ENCODE measurements around the gene CENPX. TPM values are rescaled to one million over a fixed set of nuclear protein-coding genes. Genes with fewer than 3 reads are reported as not detected.

CENPX gene
- total RNA-seq, 1 donor from 2014 or later = 43.8 TPM

- no peaks in the 10 kb centered on the region for H3K9me3 ChIP-seq
- H3K4me1 ChIP-seq = peaks cover 40% of the 10 kb centered on the region
- ATAC-seq = no peak
- DNase-seq = no peak
- intact Hi-C loops (cut with DNase I) = loop anchor here (5.0 kb wide), 1 partner anchor 137 kb away; no protein-coding TSS in a partner anchor
- no peaks in the 10 kb centered on the region for H3K27me3 ChIP-seq (ENCODE audit: low read depth)
- H3K27ac ChIP-seq = no peak overlapping the region
- no peak overlapping the region for H3K4me3 ChIP-seq
- H3K36me3 ChIP-seq = no peaks in the 10 kb centered on the region
- no peak for TF ChIP-seq CTCF (IDR thresholded peaks at IDR 0.05)
Observed at GRCh38 chr17:82025401-82026107, 2.9 kb upstream of the CENPX start.

DNA sequence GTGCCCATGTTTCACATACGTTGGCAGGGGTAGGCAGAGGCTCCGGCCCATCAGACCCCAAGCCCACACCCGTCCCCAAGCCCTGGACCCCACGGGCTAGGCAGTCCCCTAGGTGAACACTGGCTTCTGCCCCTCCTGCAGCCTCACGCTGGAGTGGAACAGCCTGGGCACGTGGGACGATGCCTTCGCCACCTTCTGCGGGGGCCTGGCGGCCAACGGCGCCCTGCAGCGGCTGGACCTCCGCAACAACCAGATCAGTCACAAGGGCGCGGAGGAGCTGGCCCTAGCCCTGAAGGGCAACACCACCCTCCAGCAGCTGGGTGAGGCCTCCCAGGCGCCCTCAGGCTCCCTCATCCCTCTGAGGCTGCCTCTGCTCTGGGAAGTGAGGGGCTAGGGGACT lies 2.2 kb upstream of the CENPX start:
- intact Hi-C loops (cut with DNase I) = loop anchor here (5.0 kb wide), 1 partner anchor 137 kb away; no protein-coding TSS in a partner anchor
- no peak overlapping the region for H3K27ac ChIP-seq
- no peaks in the 10 kb centered on the region for H3K36me3 ChIP-seq
- TF ChIP-seq CTCF (IDR thresholded peaks at IDR 0.05) = no peak
- no peaks in the 10 kb centered on the region for H3K9me3 ChIP-seq
- H3K4me1 ChIP-seq = peaks cover 37% of the 10 kb centered on the region
- H3K27me3 ChIP-seq (ENCODE audit: low read depth) = no peaks in the 10 kb centered on the region
- no peak overlapping the region for H3K4me3 ChIP-seq
- ATAC-seq (no peak), DNase-seq (no peak)

DNA sequence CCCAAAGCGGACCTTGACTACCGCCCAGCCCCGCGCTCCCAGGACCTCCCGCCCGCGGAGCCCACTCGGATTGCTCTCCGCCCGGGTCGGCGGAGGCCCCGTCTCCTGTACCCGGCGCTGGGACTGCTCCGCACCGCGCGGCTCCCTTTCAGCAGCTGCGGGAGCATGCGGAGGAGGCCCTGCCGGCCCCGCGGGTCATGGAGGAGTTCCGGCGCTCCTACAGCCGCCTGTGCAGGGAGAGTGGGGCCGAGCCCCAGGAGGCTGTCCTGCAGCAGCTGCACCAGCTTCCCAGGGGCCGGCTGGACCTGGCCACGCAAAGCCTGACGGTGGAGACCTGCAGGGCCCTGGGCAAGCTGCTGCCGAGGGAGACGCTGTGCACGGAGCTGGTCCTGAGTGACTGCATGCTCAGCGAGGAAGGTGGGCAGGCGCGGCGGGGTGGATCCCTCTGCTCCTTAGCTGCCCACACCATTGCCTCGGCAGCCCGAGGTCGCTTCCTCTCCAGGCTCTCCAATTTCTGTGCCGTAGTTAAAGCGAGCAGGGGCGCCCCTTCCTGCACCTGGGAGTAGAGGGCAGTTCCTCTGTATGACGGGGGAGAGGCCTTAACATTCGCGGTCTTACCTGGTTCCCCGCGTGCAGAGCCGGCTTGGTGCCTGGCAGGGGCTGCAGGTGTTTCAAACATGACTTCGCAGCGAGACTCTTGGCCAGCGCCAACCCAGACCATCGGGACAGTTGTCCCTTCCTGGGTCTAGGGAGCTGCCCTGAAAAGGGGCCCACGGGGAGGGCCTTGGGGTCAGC lies 966 bp upstream of the CENPX start:
- Histone ChIP-seq H3K4me1 (peaks cover 44% of the 10 kb centered on the region), H3K4me3 (peak overlapping the region; percentile 97), H3K27me3 (ENCODE audit: low read depth) (no peaks in the 10 kb centered on the region), H3K36me3 (no peaks in the 10 kb centered on the region), H3K27ac (peak overlapping the region; percentile 59), H3K9me3 (no peaks in the 10 kb centered on the region)
- intact Hi-C loops (cut with DNase I) = no loop called here
- DNase-seq (no peak), ATAC-seq (peak; percentile 0 to 4)
- no peak for TF ChIP-seq CTCF (IDR thresholded peaks at IDR 0.05)

DNA sequence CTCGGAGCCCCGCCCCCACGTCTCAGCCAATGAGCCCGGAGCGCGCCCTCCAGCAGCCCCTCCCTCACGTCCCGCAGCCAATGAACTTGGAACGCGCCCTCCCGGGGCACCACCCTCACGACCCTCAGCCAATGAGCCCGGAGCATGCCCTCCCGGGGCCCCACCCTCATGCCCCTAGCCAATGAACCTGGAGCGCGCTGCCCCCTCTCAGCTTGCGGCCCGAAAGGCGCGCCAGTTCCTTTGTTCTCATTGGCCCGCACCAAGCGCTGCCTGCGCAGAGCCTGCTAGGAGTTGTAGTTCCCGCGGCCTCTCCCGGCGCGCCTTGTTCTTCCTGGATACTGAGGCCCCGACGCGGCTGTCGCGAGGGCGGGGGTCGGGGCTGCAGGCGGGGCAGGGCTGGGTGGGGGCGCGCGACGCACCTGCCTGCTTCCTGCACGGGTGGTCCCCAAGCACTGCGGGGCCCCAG lies 336 bp upstream of the CENPX start, which contains the start of gene LRRC45:
LRRC45 (plus strand) TSS at position 325 of the 466 bp plus-strand sequence. CDS start 339 bp downstream, outside the sequence.
- intact Hi-C loops (cut with DNase I) = no loop called here
- Histone ChIP-seq H3K27me3 (ENCODE audit: low read depth) (no peaks in the 10 kb centered on the region), H3K27ac (peak within 1 kb of the TSS; percentile 83), H3K36me3 (no peaks in the 10 kb centered on the region), H3K4me3 (peak within 1 kb of the TSS; percentile 97), H3K4me1 (peaks cover 48% of the 10 kb centered on the region), H3K9me3 (no peaks in the 10 kb centered on the region)
- ATAC-seq (peak; percentile 96 to 97), DNase-seq (peak; percentile 100)
- no peak for TF ChIP-seq CTCF (IDR thresholded peaks at IDR 0.05)

GRCh38 chr17:82021900-82022309 lies 773 bp downstream of the CENPX start:
- Histone ChIP-seq H3K4me3 (peak overlapping the region; percentile 97), H3K27ac (peak overlapping the region; percentile 83), H3K4me1 (peaks cover 55% of the 10 kb centered on the region), H3K36me3 (no peaks in the 10 kb centered on the region), H3K9me3 (no peaks in the 10 kb centered on the region), H3K27me3 (ENCODE audit: low read depth) (no peaks in the 10 kb centered on the region)
- ATAC-seq (no peak), DNase-seq (no peak)
- TF ChIP-seq CTCF (IDR thresholded peaks at IDR 0.05) = no peak
- intact Hi-C loops (cut with DNase I) = no loop called here

All from lower lobe of right lung (tissue), 2 donors.